Tibial nerve (tissue), 4 donors: ENCODE measurements around the gene FAXC. TPM values are rescaled to one million over a fixed set of nuclear protein-coding genes. Genes with fewer than 3 reads are reported as not detected.

ENCODE experiments used
- DNase-seq, 2 donors: peaks; one replicate each; pipeline ENCODE4 v3.0.0-alpha.2; 2019; ENCODE audit warnings: low spot score in 2 of 2
- H3K27ac ChIP-seq, 4 donors: fragments of 200-600 bp; sonication (generic) in 3 of 4; one replicate each; pipeline ENCODE4 v1.5.1; 2017 to 2019; ENCODE audit warnings: mild to moderate bottlenecking in 1 of 4
- H3K27me3 ChIP-seq, 2 donors: fragments of 200-600 bp; sonication (generic) in 1 of 2; one replicate each; pipeline versions ENCODE4 v1.5.1 to v1.6.0; 2017 to 2019
- H3K36me3 ChIP-seq, 3 donors: fragments of 200-600 bp; sonication (generic); one replicate each; pipeline ENCODE4 v1.5.1; 2018 to 2019
- H3K4me1 ChIP-seq, 4 donors: fragments of 200-600 bp; sonication (generic) in 3 of 4; one replicate each; pipeline ENCODE4 v1.5.1; 2017 to 2019
- H3K4me3 ChIP-seq, 4 donors: fragments of 200-600 bp; sonication (generic) in 3 of 4; one replicate each; pipeline ENCODE4 v1.5.1; 2017 to 2019; ENCODE audit warnings: mild to moderate bottlenecking in 1 of 4, moderate library complexity in 1 of 4
- H3K9me3 ChIP-seq, 4 donors: fragments of 200-600 bp; sonication (generic) in 3 of 4; one replicate each; pipeline ENCODE4 v1.5.1; 2017 to 2019
- CTCF ChIP-seq, 5 experiments: fragments of 200-600 bp in 3 of 5; fragments of 450-650 bp in 2 of 5; sonication (generic) in 3 of 5; IDR thresholded peaks; one replicate each; pipeline ENCODE4 v1.5.1; 2016 to 2019; ENCODE audit warnings: antibody characterized with exemption in 5 of 5, mild to moderate bottlenecking in 3 of 5, moderate library complexity in 2 of 5
- EP300 ChIP-seq, 2 donors: sonication (generic); formaldehyde crosslinking; IDR thresholded peaks; one replicate each; pipeline ENCODE4 v1.6.1; 2017; ENCODE audit warnings: antibody characterized with exemption in 2 of 2, mild to moderate bottlenecking in 1 of 2
- POLR2A ChIP-seq, 2 donors: fragments of 450-650 bp; IDR thresholded peaks; one replicate each; pipeline ENCODE4 v1.6.1; 2017; ENCODE audit warnings: antibody characterized with exemption in 2 of 2, mild to moderate bottlenecking in 2 of 2, moderate library complexity in 2 of 2
- WGBS, 2 donors: methylation state at CpG; one replicate each; pipeline ENCODE4 v1.1.5; 2018; 5-methylcytosine and 5-hydroxymethylcytosine counted together
- total RNA-seq, 4 donors: library from RNA; depleted of rRNA; stranded (reverse); fragments of >200 nt; gene quantifications; one replicate each; pipeline ENCODE4 v1.1.0, GENCODE V29; 2016

Gene FAXC
- total RNA-seq: 1 to 10 TPM in 1 of 4 donors, under 1 TPM in 3; under 0.01 to 2.4 (median 0.44) TPM

GRCh38 chr6:99349171-99350141 is at the start of gene FAXC:
Gene FAXC (minus strand): TSS chr6:99349674. CDS start chr6:99349372, 302 bp downstream.
- DNase-seq: no peak

GRCh38 chr6:99397287-99397686 is 47.8 kb upstream of the FAXC start:
- Histone ChIP-seq H3K4me1 (peaks cover 0 to 17% (median 0%) of the 10 kb centered on the region in 4 donors), H3K4me3 (no peak overlapping the region), H3K27ac (no peak overlapping the region), H3K36me3 (peaks cover 0 to 42% (median 11%) of the 10 kb centered on the region in 3 donors), H3K27me3 (no peaks in the 10 kb centered on the region), H3K9me3 (no peaks in the 10 kb centered on the region)
- 50 to 100% methylated on average over 1 of the region's 1 CpG for WGBS, 2 donors
- TF ChIP-seq CTCF (IDR thresholded peaks at IDR 0.05) (no peak), EP300 (IDR thresholded peaks at IDR 0.05) (no peak), POLR2A (IDR thresholded peaks at IDR 0.05) (no peak)
- no peak for DNase-seq

More at GRCh38 chr6:99349171-99350141, at the start of gene FAXC:
- TF ChIP-seq CTCF (IDR thresholded peaks at IDR 0.05): no peak
- TF ChIP-seq POLR2A (IDR thresholded peaks at IDR 0.05): no peak
- TF ChIP-seq EP300 (IDR thresholded peaks at IDR 0.05): no peak
- H3K27ac ChIP-seq: no peak within 1 kb of the TSS
- peaks cover 0 to 29% of the 10 kb centered on the region in 2 donors for H3K27me3 ChIP-seq
- peak within 1 kb of the TSS; percentile 36 to 69 (median 42) for H3K4me3 ChIP-seq
- H3K4me1 ChIP-seq: peaks cover 0 to 13% (median 2%) of the 10 kb centered on the region in 4 donors
- H3K9me3 ChIP-seq: no peaks in the 10 kb centered on the region
- no peaks in the 10 kb centered on the region for H3K36me3 ChIP-seq
- WGBS, 2 donors: 0 to 2% methylated on average over 45 to 68 of the region's 108 CpGs

- Histone ChIP-seq H3K4me1 (peaks cover 0 to 19% (median 0%) of the 10 kb centered on the region in 4 donors), H3K27me3 (no peaks in the 10 kb centered on the region), H3K4me3 (peak within 1 kb of the TSS; percentile 56 to 79 (median 70)), H3K9me3 (no peaks in the 10 kb centered on the region), H3K27ac (peak within 1 kb of the TSS; percentile 43 to 91 (median 84)), H3K36me3 (peaks cover 0 to 9% (median 0%) of the 10 kb centered on the region in 3 donors)
- peak; percentile 23 to 37 for DNase-seq
- TF ChIP-seq EP300 (IDR thresholded peaks at IDR 0.05): peak in 1 of 2 donors; percentile 13
- no peak for TF ChIP-seq POLR2A (IDR thresholded peaks at IDR 0.05)
- WGBS, 2 donors: 7 to 9% methylated on average over 41 to 56 of the region's 56 CpGs
Observed at GRCh38 chr6:99393698-99394531, 44.4 kb upstream of the FAXC start, which contains the start of gene COQ3. Gene COQ3 (minus strand): TSS chr6:99394195. CDS start chr6:99394179, 16 bp downstream.

GRCh38 chr6:99393366-99393697 is 43.9 kb upstream of the FAXC start:
- Histone ChIP-seq H3K4me1 (peaks cover 0 to 19% (median 0%) of the 10 kb centered on the region in 4 donors), H3K27ac (peak overlapping the region; percentile 43 to 91 (median 84)), H3K36me3 (peaks cover 0 to 9% (median 0%) of the 10 kb centered on the region in 3 donors), H3K9me3 (no peaks in the 10 kb centered on the region), H3K27me3 (no peaks in the 10 kb centered on the region), H3K4me3 (peak overlapping the region; percentile 56 to 79 (median 70))
- no peak for DNase-seq
- WGBS, 2 donors: 12 to 25% methylated on average over 2 of the region's 2 CpGs
- no peak for TF ChIP-seq CTCF (IDR thresholded peaks at IDR 0.05)

GRCh38 chr6:99390896-99391295 is 41.4 kb upstream of the FAXC start:
- DNase-seq: no peak
- 95 to 98% methylated on average over 3 of the region's 3 CpGs for WGBS, 2 donors
- Histone ChIP-seq H3K4me1 (peaks cover 0 to 19% (median 0%) of the 10 kb centered on the region in 4 donors), H3K9me3 (no peaks in the 10 kb centered on the region), H3K27me3 (no peaks in the 10 kb centered on the region), H3K36me3 (no peaks in the 10 kb centered on the region), H3K4me3 (no peak overlapping the region), H3K27ac (no peak overlapping the region)
- TF ChIP-seq EP300 (IDR thresholded peaks at IDR 0.05) (no peak), CTCF (IDR thresholded peaks at IDR 0.05) (no peak), POLR2A (IDR thresholded peaks at IDR 0.05) (no peak)
